ENCODE measurements around the gene OPTN.
A peak's percentile ranks its signal among the peaks of the same experiment; 100 is the strongest.
"Not testable (repeated sequence)": the region's sequence is repeated elsewhere in the genome, so short reads cannot be mapped to it uniquely, and the experiment has no call there.

Gene OPTN

GRCh38 chr10:13136651-13137050 lies 36.7 kb downstream of the OPTN start:
- no peak for DNase-seq

- DNase-seq, result no peak
These were observed 39.2 kb downstream of the OPTN start for GRCh38 chr10:13139150-13139549.

GRCh38 chr10:13139676-13140075 lies 39.7 kb downstream of the OPTN start:
- DNase-seq, result no peak

GRCh38 chr10:13140627-13141190 lies 40.7 kb downstream of the OPTN start:
- no peak for DNase-seq

- no peak for DNase-seq
These were observed 43.8 kb downstream of the OPTN start for GRCh38 chr10:13143766-13144165.

GRCh38 chr10:13144814-13145213 lies 44.9 kb downstream of the OPTN start:
- no peak for DNase-seq

- no peak for DNase-seq
These were observed 46.4 kb downstream of the OPTN start for GRCh38 chr10:13146379-13146778.

- no peak for DNase-seq
These were observed 47.2 kb downstream of the OPTN start for GRCh38 chr10:13147161-13147560.

- DNase-seq, result no peak
These were observed 52.3 kb downstream of the OPTN start for GRCh38 chr10:13152296-13152695.

GRCh38 chr10:13155860-13156259 lies 55.9 kb downstream of the OPTN start:
- not testable (repeated sequence) for DNase-seq

GRCh38 chr10:13158401-13158800 lies 58.4 kb downstream of the OPTN start:
- no peak for DNase-seq

GRCh38 chr10:13160934-13161856 lies 61.2 kb downstream of the OPTN start, which contains the start of gene MCM10:
TSS of gene MCM10 (plus strand) at chr10:13161558. CDS start at chr10:13164203, 2,645 bp downstream.
- peak; percentile 90 for DNase-seq

- no peak for DNase-seq
These were observed 61.9 kb downstream of the OPTN start for GRCh38 chr10:13161857-13162271.

GRCh38 chr10:13163859-13164258 lies 63.9 kb downstream of the OPTN start:
- DNase-seq, result no peak

- DNase-seq, result no peak
These were observed 65.2 kb downstream of the OPTN start for GRCh38 chr10:13165177-13165576.

- DNase-seq, result no peak
These were observed 67.6 kb downstream of the OPTN start for GRCh38 chr10:13167568-13167967.

- DNase-seq, result no peak
These were observed 68.8 kb downstream of the OPTN start for GRCh38 chr10:13168781-13169180.

GRCh38 chr10:13173616-13174015 lies 73.7 kb downstream of the OPTN start:
- no peak for DNase-seq

- no peak for DNase-seq
These were observed 80.8 kb downstream of the OPTN start for GRCh38 chr10:13180788-13181187.

GRCh38 chr10:13182424-13182823 lies 82.5 kb downstream of the OPTN start:
- DNase-seq, result no peak

- DNase-seq, result no peak
These were observed 83.7 kb downstream of the OPTN start for GRCh38 chr10:13183625-13184024.

GRCh38 chr10:13184276-13184675 lies 84.3 kb downstream of the OPTN start:
- DNase-seq, result no peak

- DNase-seq, result no peak
These were observed 85.0 kb downstream of the OPTN start for GRCh38 chr10:13184730-13185514.
